Neural crest cell (in vitro differentiated cells): ENCODE data around the gene FXYD7. TPM values are rescaled to one million over a fixed set of nuclear protein-coding genes. Genes with fewer than 3 reads are reported as not detected.
A peak's percentile ranks its signal among the peaks of the same experiment; 100 is the strongest.

Source experiments
- DNase-seq: peaks from one replicate; pipeline ENCODE4 v3.0.0; 2021; ENCODE audit warnings: low read depth, mixed read lengths, low spot score
- H3K27ac Mint-ChIP-seq: one replicate; pipeline ENCODE4 v1.8.0; 2021; ENCODE audit warnings: mild to moderate bottlenecking, mixed read lengths; ENCODE audit not compliant: unreplicated experiment
- H3K27me3 Mint-ChIP-seq: 2 replicates; pipeline ENCODE4 v1.8.0; 2021; ENCODE audit warnings: low read depth, mild to moderate bottlenecking, mixed read lengths
- H3K36me3 Mint-ChIP-seq: 2 replicates; pipeline ENCODE4 v1.8.0; 2021; ENCODE audit warnings: low read depth, mild to moderate bottlenecking, mixed read lengths
- H3K4me1 Mint-ChIP-seq: 2 replicates; pipeline ENCODE4 v1.8.0; 2021; ENCODE audit warnings: mixed read lengths
- H3K4me3 Mint-ChIP-seq: one replicate; pipeline ENCODE4 v1.8.0; 2021; ENCODE audit warnings: mild to moderate bottlenecking, mixed read lengths
- H3K9me3 Mint-ChIP-seq: 2 replicates; pipeline ENCODE4 v1.8.0; 2021; ENCODE audit warnings: mixed read lengths
- total RNA-seq: library from RNA; stranded (reverse); gene quantifications from 2 replicates; pipeline ENCODE4 v1.2.1, GENCODE V29; 2021
- TF ChIP-seq, protein P1 (sequence below): fragments of 200-600 bp; sonication (generic); conservative IDR thresholded peaks from 2 replicates; pipeline ENCODE4 v1.5.0; 2021; ENCODE audit warnings: antibody characterized with exemption, mild to moderate bottlenecking

FXYD7 gene
- total RNA-seq, 1 donor from 2014 or later, result 1.4 TPM

DNA sequence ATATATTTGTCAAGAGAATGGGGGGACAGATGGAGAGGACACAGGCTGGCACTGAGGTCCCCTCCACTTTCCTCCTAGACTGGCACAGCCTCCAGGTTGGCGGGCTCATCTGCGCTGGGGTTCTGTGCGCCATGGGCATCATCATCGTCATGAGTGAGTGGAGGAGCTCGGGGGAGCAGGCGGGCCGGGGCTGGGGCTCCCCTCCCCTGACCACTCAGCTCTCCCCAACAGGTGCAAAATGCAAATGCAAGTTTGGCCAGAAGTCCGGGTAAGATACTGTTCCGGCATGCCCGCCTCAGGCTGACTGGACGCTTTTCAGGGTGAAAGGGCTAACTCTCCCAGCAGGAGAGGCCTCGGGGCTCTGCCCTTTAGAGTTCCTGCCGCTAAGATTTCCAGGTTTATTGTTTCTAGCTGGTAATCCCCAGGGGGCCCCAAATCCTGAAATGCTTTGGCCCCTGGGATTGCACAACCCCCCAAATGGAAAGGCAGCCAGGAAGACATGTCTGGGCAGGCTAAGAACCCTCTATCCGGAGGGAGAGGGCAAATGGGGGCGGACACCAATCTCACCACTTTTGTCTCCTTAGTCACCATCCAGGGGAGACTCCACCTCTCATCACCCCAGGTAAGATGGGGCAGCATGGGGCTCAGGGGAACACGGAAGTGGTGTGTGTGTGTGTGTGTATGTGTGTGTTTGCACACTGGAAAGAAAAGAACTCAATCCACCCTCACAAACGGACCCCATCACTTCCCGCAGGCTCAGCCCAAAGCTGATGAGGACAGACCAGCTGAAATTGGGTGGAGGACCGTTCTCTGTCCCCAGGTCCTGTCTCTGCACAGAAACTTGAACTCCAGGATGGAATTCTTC lies 20.1 kb upstream of the FXYD7 start:
- DNase-seq, result no peak
- no peaks in the 10 kb centered on the region for H3K36me3 Mint-ChIP-seq
- TF ChIP-seq, protein P1, sequence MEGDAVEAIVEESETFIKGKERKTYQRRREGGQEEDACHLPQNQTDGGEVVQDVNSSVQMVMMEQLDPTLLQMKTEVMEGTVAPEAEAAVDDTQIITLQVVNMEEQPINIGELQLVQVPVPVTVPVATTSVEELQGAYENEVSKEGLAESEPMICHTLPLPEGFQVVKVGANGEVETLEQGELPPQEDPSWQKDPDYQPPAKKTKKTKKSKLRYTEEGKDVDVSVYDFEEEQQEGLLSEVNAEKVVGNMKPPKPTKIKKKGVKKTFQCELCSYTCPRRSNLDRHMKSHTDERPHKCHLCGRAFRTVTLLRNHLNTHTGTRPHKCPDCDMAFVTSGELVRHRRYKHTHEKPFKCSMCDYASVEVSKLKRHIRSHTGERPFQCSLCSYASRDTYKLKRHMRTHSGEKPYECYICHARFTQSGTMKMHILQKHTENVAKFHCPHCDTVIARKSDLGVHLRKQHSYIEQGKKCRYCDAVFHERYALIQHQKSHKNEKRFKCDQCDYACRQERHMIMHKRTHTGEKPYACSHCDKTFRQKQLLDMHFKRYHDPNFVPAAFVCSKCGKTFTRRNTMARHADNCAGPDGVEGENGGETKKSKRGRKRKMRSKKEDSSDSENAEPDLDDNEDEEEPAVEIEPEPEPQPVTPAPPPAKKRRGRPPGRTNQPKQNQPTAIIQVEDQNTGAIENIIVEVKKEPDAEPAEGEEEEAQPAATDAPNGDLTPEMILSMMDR, result no peak
- H3K4me1 Mint-ChIP-seq, result peaks cover 26% of the 10 kb centered on the region
- no peak overlapping the region for H3K27ac Mint-ChIP-seq
- no peak overlapping the region for H3K4me3 Mint-ChIP-seq
- H3K27me3 Mint-ChIP-seq, result no peaks in the 10 kb centered on the region
- H3K9me3 Mint-ChIP-seq, result no peaks in the 10 kb centered on the region

- Mint-ChIP-seq H3K9me3 (no peaks in the 10 kb centered on the region), H3K4me1 (peaks cover 26% of the 10 kb centered on the region), H3K36me3 (no peaks in the 10 kb centered on the region), H3K27me3 (no peaks in the 10 kb centered on the region), H3K27ac (no peak overlapping the region), H3K4me3 (no peak overlapping the region)
- DNase-seq, result no peak
- TF ChIP-seq, protein P1, result no peak
These were observed 19.5 kb upstream of the FXYD7 start for GRCh38 chr19:35123573-35123972.

GRCh38 chr19:35124098-35125060 lies 18.7 kb upstream of the FXYD7 start:
- Mint-ChIP-seq H3K9me3 (no peaks in the 10 kb centered on the region), H3K36me3 (no peaks in the 10 kb centered on the region), H3K27me3 (no peaks in the 10 kb centered on the region), H3K27ac (no peak overlapping the region), H3K4me3 (no peak overlapping the region), H3K4me1 (peaks cover 28% of the 10 kb centered on the region)
- TF ChIP-seq, protein P1, result no peak
- no peak for DNase-seq

DNA sequence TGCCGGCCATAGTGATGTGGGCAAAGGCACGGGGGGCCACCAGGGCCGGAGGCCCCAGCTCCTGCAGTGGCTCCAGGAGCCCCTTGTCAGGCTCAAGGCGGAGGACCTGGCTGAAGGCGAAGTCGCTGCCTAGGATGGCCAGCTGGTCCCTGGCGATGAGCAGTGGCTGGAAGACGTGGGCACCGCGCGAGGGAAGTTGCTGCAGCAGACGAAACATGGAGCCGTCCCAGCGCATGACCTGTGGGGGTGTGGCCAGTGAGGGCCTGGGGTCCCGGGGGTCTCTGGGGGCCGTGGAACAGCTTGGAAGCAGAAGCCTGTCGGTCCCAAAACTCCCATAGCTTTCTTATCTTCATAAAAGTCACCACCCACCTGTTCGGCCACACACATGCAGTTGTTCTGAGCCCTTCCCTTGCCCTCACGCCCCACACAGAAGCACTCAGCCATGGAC lies 17.8 kb upstream of the FXYD7 start:
- H3K27me3 Mint-ChIP-seq, result no peaks in the 10 kb centered on the region
- H3K4me3 Mint-ChIP-seq, result no peak overlapping the region
- no peaks in the 10 kb centered on the region for H3K36me3 Mint-ChIP-seq
- TF ChIP-seq, protein P1, result no peak
- H3K27ac Mint-ChIP-seq, result peak overlapping the region; percentile 90
- peaks cover 32% of the 10 kb centered on the region for H3K4me1 Mint-ChIP-seq
- DNase-seq, result no peak
- no peaks in the 10 kb centered on the region for H3K9me3 Mint-ChIP-seq

DNA sequence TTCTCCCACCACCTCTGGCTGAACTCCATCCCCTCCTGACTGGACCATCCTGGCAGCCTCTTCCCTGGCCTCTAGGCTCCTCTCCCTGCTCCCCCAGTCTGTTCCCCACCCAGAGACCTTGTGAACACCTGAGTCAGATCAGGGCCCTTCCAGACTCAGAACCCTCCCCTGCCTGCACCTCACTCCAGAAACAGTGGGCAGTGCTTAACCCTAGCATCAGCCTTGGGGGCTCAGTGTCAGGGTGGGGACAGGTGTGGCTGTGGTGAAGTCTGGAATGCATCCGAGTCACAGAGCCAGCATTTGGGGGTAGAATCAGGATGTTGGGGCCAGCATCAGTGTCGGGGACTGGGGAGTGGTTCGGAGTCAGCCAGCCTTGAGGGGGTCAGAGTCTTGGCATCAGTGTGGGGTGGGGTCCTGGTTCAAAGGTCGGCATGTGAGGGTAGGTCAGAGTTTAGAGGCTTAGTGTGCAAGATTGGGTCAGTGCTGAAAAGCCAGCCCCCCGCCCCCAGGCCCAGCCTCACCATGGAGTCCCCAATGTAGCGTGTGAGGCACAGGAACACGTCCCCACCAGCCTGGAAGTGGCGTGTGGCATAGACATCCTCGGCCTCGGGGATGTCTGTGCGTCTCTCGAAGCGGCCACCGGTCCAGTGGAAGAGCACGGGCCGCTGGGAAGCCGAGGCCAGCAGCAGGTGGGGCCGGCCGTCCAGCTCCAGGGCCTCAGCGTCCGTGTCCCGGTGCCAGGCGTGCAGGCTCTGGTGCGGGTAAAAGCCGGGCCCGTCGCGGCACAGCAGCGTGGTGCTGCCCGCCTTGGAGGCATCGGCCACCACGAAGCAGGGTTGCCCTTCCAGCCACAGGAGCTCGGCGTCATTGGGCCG lies 17.1 kb upstream of the FXYD7 start:
- Mint-ChIP-seq H3K4me1 (peaks cover 32% of the 10 kb centered on the region), H3K4me3 (no peak overlapping the region), H3K9me3 (no peaks in the 10 kb centered on the region), H3K27me3 (no peaks in the 10 kb centered on the region), H3K27ac (peak overlapping the region; percentile 90), H3K36me3 (no peaks in the 10 kb centered on the region)
- TF ChIP-seq, protein P1, result no peak
- DNase-seq, result no peak
